Measurements from ENCODE around the gene AP3B1. TPM values are rescaled to one million over a fixed set of nuclear protein-coding genes. Genes with fewer than 3 reads are reported as not detected.
A peak's percentile ranks its signal among the peaks of the same experiment; 100 is the strongest.

The AP3B1 gene, protein sequence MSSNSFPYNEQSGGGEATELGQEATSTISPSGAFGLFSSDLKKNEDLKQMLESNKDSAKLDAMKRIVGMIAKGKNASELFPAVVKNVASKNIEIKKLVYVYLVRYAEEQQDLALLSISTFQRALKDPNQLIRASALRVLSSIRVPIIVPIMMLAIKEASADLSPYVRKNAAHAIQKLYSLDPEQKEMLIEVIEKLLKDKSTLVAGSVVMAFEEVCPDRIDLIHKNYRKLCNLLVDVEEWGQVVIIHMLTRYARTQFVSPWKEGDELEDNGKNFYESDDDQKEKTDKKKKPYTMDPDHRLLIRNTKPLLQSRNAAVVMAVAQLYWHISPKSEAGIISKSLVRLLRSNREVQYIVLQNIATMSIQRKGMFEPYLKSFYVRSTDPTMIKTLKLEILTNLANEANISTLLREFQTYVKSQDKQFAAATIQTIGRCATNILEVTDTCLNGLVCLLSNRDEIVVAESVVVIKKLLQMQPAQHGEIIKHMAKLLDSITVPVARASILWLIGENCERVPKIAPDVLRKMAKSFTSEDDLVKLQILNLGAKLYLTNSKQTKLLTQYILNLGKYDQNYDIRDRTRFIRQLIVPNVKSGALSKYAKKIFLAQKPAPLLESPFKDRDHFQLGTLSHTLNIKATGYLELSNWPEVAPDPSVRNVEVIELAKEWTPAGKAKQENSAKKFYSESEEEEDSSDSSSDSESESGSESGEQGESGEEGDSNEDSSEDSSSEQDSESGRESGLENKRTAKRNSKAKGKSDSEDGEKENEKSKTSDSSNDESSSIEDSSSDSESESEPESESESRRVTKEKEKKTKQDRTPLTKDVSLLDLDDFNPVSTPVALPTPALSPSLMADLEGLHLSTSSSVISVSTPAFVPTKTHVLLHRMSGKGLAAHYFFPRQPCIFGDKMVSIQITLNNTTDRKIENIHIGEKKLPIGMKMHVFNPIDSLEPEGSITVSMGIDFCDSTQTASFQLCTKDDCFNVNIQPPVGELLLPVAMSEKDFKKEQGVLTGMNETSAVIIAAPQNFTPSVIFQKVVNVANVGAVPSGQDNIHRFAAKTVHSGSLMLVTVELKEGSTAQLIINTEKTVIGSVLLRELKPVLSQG
- 10 to 100 TPM; 40.3 to 41.1 TPM for total RNA-seq
- 27.1 TPM for polyA plus RNA-seq

DNA sequence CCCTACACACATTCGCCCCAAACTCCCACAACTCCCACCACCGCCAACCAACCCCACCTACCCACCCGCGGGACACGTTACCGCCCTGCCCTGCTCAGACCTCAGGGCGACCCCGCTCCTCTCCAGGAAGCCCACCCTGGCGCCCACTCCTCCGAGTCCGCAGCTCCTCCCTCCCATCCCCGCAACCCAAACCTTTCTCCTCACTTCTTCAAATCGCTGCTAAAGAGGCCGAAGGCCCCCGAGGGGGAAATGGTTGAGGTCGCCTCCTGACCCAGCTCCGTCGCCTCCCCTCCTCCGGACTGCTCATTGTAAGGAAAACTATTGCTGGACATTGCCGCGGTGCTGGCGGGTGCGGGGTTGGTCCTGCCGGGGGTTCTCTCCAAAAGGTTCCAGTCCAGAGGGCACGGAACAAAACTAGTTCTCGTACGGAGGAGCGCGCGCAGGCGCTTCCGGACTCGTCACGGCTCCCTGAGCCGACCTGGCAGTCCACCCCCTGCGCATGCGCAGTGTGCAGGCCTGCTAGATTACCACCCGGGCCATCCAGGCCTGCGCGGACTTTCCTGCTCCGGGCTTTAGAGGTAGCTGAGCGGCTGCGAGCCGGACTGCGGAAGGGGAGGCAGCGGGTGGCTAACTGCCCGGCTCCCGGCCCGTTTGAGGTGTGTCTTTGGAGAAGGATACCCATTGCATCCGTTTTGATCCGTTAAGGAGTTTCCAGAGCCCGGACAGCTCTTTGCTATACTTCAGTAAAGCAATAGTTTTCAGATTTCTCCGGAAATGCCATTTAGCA is at the start of gene AP3B1:
TSS of gene AP3B1 (minus strand) at position 451 of the 787 bp plus-strand sequence. CDS start at position 332, 119 bp downstream.
- Histone ChIP-seq H3K4me1 (ENCODE audit: insufficient read depth, low read length) (peaks cover 23% of the 10 kb centered on the region), H3K9me3 (ENCODE audit: low read length) (no peaks in the 10 kb centered on the region), H3K27ac (ENCODE audit: low read depth, low read length) (peak within 1 kb of the TSS; percentile 93), H3K36me3 (ENCODE audit: insufficient read depth, low read length) (no peaks in the 10 kb centered on the region), H3K27me3 (ENCODE audit: insufficient read depth, low read length, poor library complexity, severe bottlenecking) (no peaks in the 10 kb centered on the region), H3K4me3 (ENCODE audit: low read length) (peak within 1 kb of the TSS; percentile 100)
- POLR2A ChIA-PET = interaction anchor here (1.7 to 6.1 kb wide), 3 partner anchors 64 to 803 kb away, joined by 4 to 111 read pairs (median 16); partner anchors contain the start of genes SCAMP1 and WDR41
- CTCF ChIA-PET = interaction anchor here (0.9 to 6.4 kb wide), 6 partner anchors 26 to 838 kb away, joined by 3 to 73 read pairs (median 4); partner anchors contain the start of gene SCAMP1
- peaks cover 0 to 15% (median 1%) of the 10 kb centered on the region in 3 donors for H3K36me3 Mint-ChIP-seq
- peak within 1 kb of the TSS; percentile 90 to 100 (median 99) for H3K4me3 Mint-ChIP-seq
- H3K27ac Mint-ChIP-seq = peak within 1 kb of the TSS; percentile 93 to 100 (median 99)
- peaks cover 40 to 49% (median 47%) of the 10 kb centered on the region in 3 donors for H3K4me1 Mint-ChIP-seq
- DNase-seq = peak; percentile 96 to 99 (median 97)
- no peaks in the 10 kb centered on the region for H3K9me3 Mint-ChIP-seq
- H3K27me3 Mint-ChIP-seq = peaks cover 0 to 9% of the 10 kb centered on the region in 2 donors

DNA sequence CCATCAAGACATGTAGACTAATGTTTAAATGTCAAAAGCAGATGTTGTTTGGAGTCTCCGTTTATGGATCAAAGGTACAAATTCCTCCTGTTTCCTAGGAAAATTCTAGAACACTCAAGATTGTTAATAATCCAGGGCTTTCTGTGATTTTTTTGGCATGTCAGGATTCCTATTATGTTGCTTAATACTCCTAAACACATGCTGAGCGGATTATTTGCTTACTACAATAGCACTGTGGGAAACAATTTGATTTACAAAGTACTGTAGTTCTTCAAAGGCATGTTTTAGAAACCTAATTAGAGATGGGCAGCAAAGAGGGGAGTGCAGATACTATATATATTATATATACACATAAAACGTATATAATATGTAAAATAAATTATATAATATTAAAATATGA is 46.9 kb upstream of the AP3B1 start:
- Mint-ChIP-seq H3K36me3 (peaks cover 0 to 11% (median 2%) of the 10 kb centered on the region in 3 donors), H3K9me3 (peaks cover 6 to 19% (median 17%) of the 10 kb centered on the region in 5 donors), H3K4me3 (no peak overlapping the region), H3K27ac (no peak overlapping the region), H3K4me1 (no peaks in the 10 kb centered on the region), H3K27me3 (peaks cover 18 to 23% of the 10 kb centered on the region in 2 donors)
- Histone ChIP-seq H3K36me3 (ENCODE audit: insufficient read depth, low read length) (no peaks in the 10 kb centered on the region), H3K27me3 (ENCODE audit: insufficient read depth, low read length, poor library complexity, severe bottlenecking) (no peaks in the 10 kb centered on the region), H3K4me1 (ENCODE audit: insufficient read depth, low read length) (no peaks in the 10 kb centered on the region), H3K9me3 (ENCODE audit: low read length) (no peaks in the 10 kb centered on the region), H3K27ac (ENCODE audit: low read depth, low read length) (no peak overlapping the region), H3K4me3 (ENCODE audit: low read length) (no peak overlapping the region)
- POLR2A ChIA-PET = no interaction called here
- DNase-seq = no peak
- CTCF ChIA-PET = no interaction called here

DNA sequence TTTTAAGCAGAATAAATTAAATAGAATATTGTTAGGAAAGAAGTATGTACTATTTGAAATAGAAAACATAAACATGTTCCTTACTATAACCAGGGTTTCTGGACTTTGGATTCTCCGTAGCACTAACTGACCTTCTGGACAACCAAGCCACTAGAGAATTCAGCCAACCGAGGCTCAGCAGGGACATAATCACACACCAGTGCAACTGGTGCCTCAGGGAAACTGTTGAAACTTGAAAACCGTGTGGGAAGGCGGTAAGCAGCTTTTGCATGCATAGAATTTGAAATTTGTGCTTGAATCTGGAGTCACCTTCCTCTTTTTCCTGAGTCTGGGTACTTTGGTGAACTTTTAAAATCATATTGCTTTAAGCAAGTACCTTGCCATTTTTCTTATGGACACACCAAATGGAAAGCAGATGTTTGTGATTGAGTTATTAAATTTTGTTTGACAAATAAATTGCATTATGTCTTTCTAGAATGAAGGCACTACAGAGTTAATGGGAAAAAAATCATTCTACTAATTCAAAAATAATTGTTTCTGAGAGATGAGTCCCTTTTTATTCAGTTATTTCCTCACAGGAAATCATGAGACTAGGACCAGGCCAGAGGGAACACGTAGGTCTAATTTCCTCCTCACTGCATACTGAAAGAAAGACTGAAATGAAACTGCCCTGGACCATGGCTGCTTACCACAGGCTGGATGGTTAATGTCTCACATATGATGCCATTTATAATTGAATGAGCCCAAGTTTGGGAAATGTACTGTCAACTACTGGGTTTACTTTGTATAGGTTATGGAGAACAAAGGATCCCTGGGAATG is 45.3 kb upstream of the AP3B1 start:
- Histone ChIP-seq H3K4me1 (ENCODE audit: insufficient read depth, low read length) (no peaks in the 10 kb centered on the region), H3K27ac (ENCODE audit: low read depth, low read length) (no peak overlapping the region), H3K36me3 (ENCODE audit: insufficient read depth, low read length) (no peaks in the 10 kb centered on the region), H3K9me3 (ENCODE audit: low read length) (no peaks in the 10 kb centered on the region), H3K4me3 (ENCODE audit: low read length) (no peak overlapping the region), H3K27me3 (ENCODE audit: insufficient read depth, low read length, poor library complexity, severe bottlenecking) (no peaks in the 10 kb centered on the region)
- ChIA-PET CTCF (no interaction called here), POLR2A (no interaction called here)
- H3K4me3 Mint-ChIP-seq = no peak overlapping the region
- H3K27me3 Mint-ChIP-seq = peaks cover 18 to 34% of the 10 kb centered on the region in 2 donors
- H3K4me1 Mint-ChIP-seq = no peaks in the 10 kb centered on the region
- peaks cover 6 to 19% (median 17%) of the 10 kb centered on the region in 5 donors for H3K9me3 Mint-ChIP-seq
- H3K27ac Mint-ChIP-seq = no peak overlapping the region
- no peak for DNase-seq
- H3K36me3 Mint-ChIP-seq = peaks cover 0 to 11% (median 2%) of the 10 kb centered on the region in 3 donors

DNA sequence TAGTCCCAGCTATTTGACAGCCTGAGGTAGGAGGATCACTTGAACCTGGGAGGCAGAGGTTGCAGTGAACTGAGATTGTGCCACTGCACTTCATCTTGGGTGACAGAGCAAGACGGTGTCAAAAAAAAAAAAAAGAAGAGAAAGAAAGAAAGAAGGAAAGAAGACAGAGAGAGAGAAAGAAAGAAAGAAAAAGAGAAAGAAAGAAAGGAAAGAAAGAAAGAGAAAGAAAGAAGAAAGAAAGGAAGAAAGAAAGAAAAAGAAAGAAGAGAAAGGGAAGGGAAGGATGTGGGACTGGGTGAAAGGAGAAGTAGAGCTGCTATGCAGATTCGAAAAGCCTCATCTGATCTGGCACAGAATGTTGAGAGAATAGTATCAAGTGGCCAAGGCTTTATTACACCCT is 42.2 kb upstream of the AP3B1 start:
- Mint-ChIP-seq H3K4me1 (no peaks in the 10 kb centered on the region), H3K4me3 (no peak overlapping the region), H3K27ac (peak overlapping the region in 1 of 8 donors; percentile 62), H3K36me3 (peaks cover 0 to 11% (median 2%) of the 10 kb centered on the region in 3 donors), H3K9me3 (peaks cover 6 to 19% (median 17%) of the 10 kb centered on the region in 5 donors), H3K27me3 (peaks cover 16 to 42% of the 10 kb centered on the region in 2 donors)
- POLR2A ChIA-PET = no interaction called here
- H3K4me1 ChIP-seq (ENCODE audit: insufficient read depth, low read length) = no peaks in the 10 kb centered on the region
- H3K27ac ChIP-seq (ENCODE audit: low read depth, low read length) = no peak overlapping the region
- no peak overlapping the region for H3K4me3 ChIP-seq (ENCODE audit: low read length)
- H3K27me3 ChIP-seq (ENCODE audit: insufficient read depth, low read length, poor library complexity, severe bottlenecking) = no peaks in the 10 kb centered on the region
- H3K36me3 ChIP-seq (ENCODE audit: insufficient read depth, low read length) = no peaks in the 10 kb centered on the region
- no peak for DNase-seq
- H3K9me3 ChIP-seq (ENCODE audit: low read length) = no peaks in the 10 kb centered on the region
- CTCF ChIA-PET = no interaction called here

DNA sequence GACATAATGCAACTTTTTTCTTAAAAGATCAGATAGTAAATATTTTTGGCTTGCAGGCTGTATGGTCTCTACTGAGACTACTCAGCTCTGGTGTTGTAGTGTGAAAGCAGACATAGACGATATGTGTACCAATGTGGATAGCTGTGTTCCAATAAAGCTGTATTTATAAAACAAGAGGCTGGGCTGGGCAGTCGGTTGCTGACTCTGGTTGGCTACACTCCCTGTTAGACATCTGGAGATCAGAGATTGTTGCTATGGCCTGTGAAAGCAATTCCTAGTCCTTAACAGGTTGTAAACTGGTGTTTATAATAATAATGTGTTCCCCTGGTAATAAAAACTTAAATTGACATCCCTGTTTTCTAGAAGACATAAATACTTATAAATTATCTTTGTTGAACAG is 41.5 kb upstream of the AP3B1 start:
- H3K4me1 ChIP-seq (ENCODE audit: insufficient read depth, low read length) = no peaks in the 10 kb centered on the region
- H3K4me1 Mint-ChIP-seq = no peaks in the 10 kb centered on the region
- CTCF ChIA-PET = no interaction called here
- H3K27me3 Mint-ChIP-seq = peaks cover 18 to 48% of the 10 kb centered on the region in 2 donors
- H3K9me3 ChIP-seq (ENCODE audit: low read length) = no peaks in the 10 kb centered on the region
- POLR2A ChIA-PET = no interaction called here
- H3K27ac Mint-ChIP-seq = no peak overlapping the region
- H3K36me3 ChIP-seq (ENCODE audit: insufficient read depth, low read length) = no peaks in the 10 kb centered on the region
- no peak overlapping the region for H3K4me3 ChIP-seq (ENCODE audit: low read length)
- H3K36me3 Mint-ChIP-seq = peaks cover 0 to 11% (median 2%) of the 10 kb centered on the region in 3 donors
- H3K27ac ChIP-seq (ENCODE audit: low read depth, low read length) = no peak overlapping the region
- no peak overlapping the region for H3K4me3 Mint-ChIP-seq
- no peak for DNase-seq
- peaks cover 6 to 19% (median 17%) of the 10 kb centered on the region in 5 donors for H3K9me3 Mint-ChIP-seq
- H3K27me3 ChIP-seq (ENCODE audit: insufficient read depth, low read length, poor library complexity, severe bottlenecking) = no peaks in the 10 kb centered on the region

DNA sequence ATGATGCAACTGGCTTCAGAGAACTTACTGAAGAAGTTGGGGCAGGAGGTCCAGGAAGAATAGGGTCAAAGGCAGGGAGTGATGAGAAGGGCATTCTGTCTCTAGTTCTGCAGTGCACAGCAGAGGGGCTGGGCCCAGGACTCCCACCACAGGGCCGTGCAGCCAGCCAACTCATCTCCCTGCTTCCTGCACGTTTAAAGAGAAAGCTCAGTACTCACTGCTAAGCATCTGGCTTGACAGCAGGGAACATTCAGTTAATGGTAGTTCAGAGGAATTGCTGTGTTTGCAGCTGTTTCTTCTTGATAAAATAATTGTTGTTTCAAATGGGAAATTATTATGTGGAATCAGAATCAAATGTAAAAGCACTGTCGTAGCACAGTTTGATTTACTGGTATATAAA is 40.3 kb upstream of the AP3B1 start:
- POLR2A ChIA-PET = no interaction called here
- DNase-seq = no peak
- Mint-ChIP-seq H3K9me3 (peaks cover 6 to 19% (median 17%) of the 10 kb centered on the region in 5 donors), H3K4me1 (no peaks in the 10 kb centered on the region), H3K4me3 (no peak overlapping the region), H3K27ac (no peak overlapping the region), H3K27me3 (peaks cover 20 to 47% of the 10 kb centered on the region in 2 donors), H3K36me3 (peaks cover 0 to 11% (median 2%) of the 10 kb centered on the region in 3 donors)
- Histone ChIP-seq H3K4me3 (ENCODE audit: low read length) (no peak overlapping the region), H3K27ac (ENCODE audit: low read depth, low read length) (no peak overlapping the region), H3K9me3 (ENCODE audit: low read length) (no peaks in the 10 kb centered on the region), H3K4me1 (ENCODE audit: insufficient read depth, low read length) (no peaks in the 10 kb centered on the region), H3K36me3 (ENCODE audit: insufficient read depth, low read length) (no peaks in the 10 kb centered on the region), H3K27me3 (ENCODE audit: insufficient read depth, low read length, poor library complexity, severe bottlenecking) (peaks cover under 1% of the 10 kb centered on the region)
- CTCF ChIA-PET = no interaction called here

All from CD8-positive, alpha-beta memory T cell (primary cell).